H9 (cell line): ENCODE results near the gene LAMB4. TPM values are rescaled to one million over a fixed set of nuclear protein-coding genes. Genes with fewer than 3 reads are reported as not detected.

ENCODE experiments used
- DNase-seq: peaks from one replicate; pipeline ENCODE4 v3.0.0-alpha.2; 2017
- H2AFZ ChIP-seq: one replicate; pipeline ENCODE4 v1.6.1; 2013; ENCODE audit warnings: mild to moderate bottlenecking, low read length, control low read depth, moderate library complexity
- H2AK5ac ChIP-seq: 2 replicates; pipeline ENCODE4 v1.6.1; 2013; ENCODE audit warnings: low read length, control low read depth, mixed read lengths; ENCODE audit not compliant: insufficient read length
- H2BK120ac ChIP-seq: one replicate; pipeline ENCODE4 v1.6.1; 2013; ENCODE audit warnings: low read depth, mild to moderate bottlenecking, low read length, control low read depth, inconsistent platforms; ENCODE audit not compliant: poor library complexity, severe bottlenecking
- H2BK12ac ChIP-seq: 2 replicates; pipeline ENCODE4 v1.6.1; 2013; ENCODE audit warnings: low read length, control low read depth, mixed read lengths, low read depth; ENCODE audit not compliant: insufficient read length
- H2BK15ac ChIP-seq: 2 replicates; pipeline ENCODE4 v1.6.1; 2013; ENCODE audit warnings: low read depth, low read length, control low read depth
- H2BK20ac ChIP-seq: one replicate; pipeline ENCODE4 v1.6.1; 2013; ENCODE audit warnings: low read depth, mild to moderate bottlenecking, low read length, control low read depth, inconsistent platforms; ENCODE audit not compliant: poor library complexity, severe bottlenecking
- H2BK5ac ChIP-seq: 2 replicates; pipeline ENCODE4 v1.6.1; 2013; ENCODE audit warnings: low read length, control low read depth, mixed read lengths; ENCODE audit not compliant: insufficient read length
- H3K14ac ChIP-seq: 2 replicates; pipeline ENCODE4 v1.6.1; 2013; ENCODE audit warnings: low read length, control low read depth; ENCODE audit not compliant: insufficient read depth
- H3K18ac ChIP-seq: 2 replicates; pipeline ENCODE4 v1.6.1; 2013; ENCODE audit warnings: low read depth, mild to moderate bottlenecking, mixed read lengths, low read length, control low read depth; ENCODE audit not compliant: insufficient read length
- H3K23ac ChIP-seq: 2 replicates; pipeline ENCODE4 v1.6.1; 2013; ENCODE audit warnings: low read length, control low read depth, mixed read lengths, low read depth; ENCODE audit not compliant: insufficient read length
- H3K23me2 ChIP-seq: 2 replicates; pipeline ENCODE4 v1.6.1; 2013; ENCODE audit warnings: low read depth, mild to moderate bottlenecking, mixed read lengths, low read length, control low read depth; ENCODE audit not compliant: insufficient read length, poor library complexity, severe bottlenecking
- H3K27ac ChIP-seq: 2 replicates; pipeline ENCODE4 v1.5.1; 2013; ENCODE audit warnings: low read length, control low read depth, mixed read lengths, low read depth; ENCODE audit not compliant: insufficient read length
- H3K27me3 ChIP-seq: 2 replicates; pipeline ENCODE4 v1.6.1; 2013; ENCODE audit warnings: low read length, control low read depth, inconsistent platforms; ENCODE audit not compliant: insufficient read depth
- H3K4ac ChIP-seq: 2 replicates; pipeline ENCODE4 v1.6.1; 2013; ENCODE audit warnings: low read depth, mild to moderate bottlenecking, control low read depth, inconsistent platforms, low read length, moderate library complexity
- H3K4me1 ChIP-seq: 2 replicates; pipeline ENCODE4 v1.6.1; 2013; ENCODE audit warnings: low read length, control low read depth, inconsistent platforms; ENCODE audit not compliant: insufficient read depth
- H3K4me2 ChIP-seq: 2 replicates; pipeline ENCODE4 v1.6.1; 2013; ENCODE audit warnings: low read length, control low read depth, mixed read lengths; ENCODE audit not compliant: insufficient read length, insufficient read depth
- H3K56ac ChIP-seq: 2 replicates; pipeline ENCODE4 v1.6.1; 2013; ENCODE audit warnings: low read depth, mild to moderate bottlenecking, mixed read lengths, low read length, control low read depth; ENCODE audit not compliant: insufficient read length
- H3K79me1 ChIP-seq: 2 replicates; pipeline ENCODE4 v1.6.1; 2013; ENCODE audit warnings: low read depth, mild to moderate bottlenecking, moderate library complexity, low read length, control low read depth, inconsistent platforms; ENCODE audit not compliant: insufficient read depth, poor library complexity, severe bottlenecking
- H3K79me2 ChIP-seq: 2 replicates; pipeline ENCODE4 v1.6.1; 2013; ENCODE audit warnings: low read length, control low read depth, inconsistent platforms; ENCODE audit not compliant: insufficient read depth
- H3K9ac ChIP-seq: 2 replicates; pipeline ENCODE4 v1.6.1; 2013; ENCODE audit warnings: low read length, control low read depth, mixed read lengths; ENCODE audit not compliant: insufficient read length; ENCODE audit errors: extremely low read depth
- H3K9me3 ChIP-seq: one replicate; pipeline ENCODE4 v1.6.1; 2013; ENCODE audit warnings: low read depth, low read length, inconsistent platforms; ENCODE audit not compliant: control insufficient read depth
- H3T11ph ChIP-seq: one replicate; pipeline ENCODE4 v1.6.1; 2013; ENCODE audit warnings: mild to moderate bottlenecking, low read length, control low read depth, inconsistent platforms
- H4K20me1 ChIP-seq: one replicate; pipeline ENCODE4 v1.6.1; 2013; ENCODE audit not compliant: control insufficient read depth, insufficient read length, insufficient read depth
- H4K5ac ChIP-seq: 2 replicates; pipeline ENCODE4 v1.6.1; 2013; ENCODE audit warnings: low read depth, mild to moderate bottlenecking, mixed read lengths, low read length, control low read depth; ENCODE audit not compliant: insufficient read length
- H4K8ac ChIP-seq: replicated peaks from 2 replicates; pipeline ENCODE4 v1.6.1; 2013; ENCODE audit warnings: low read length, control low read depth, mixed read lengths, low read depth; ENCODE audit not compliant: insufficient read length
- H4K91ac ChIP-seq: 2 replicates; pipeline ENCODE4 v1.6.1; 2013; ENCODE audit warnings: low read depth, mild to moderate bottlenecking, moderate library complexity, mixed read lengths, low read length, control low read depth; ENCODE audit not compliant: insufficient read length
- H3K27ac Mint-ChIP-seq, 3 experiments: 2 replicates in 2 of 3; 3 replicates in 1 of 3; pipeline ENCODE4 v1.8.0; 2020 to 2021; ENCODE audit warnings: mixed read lengths in 3 of 3, mild to moderate bottlenecking in 1 of 3, moderate library complexity in 1 of 3
- H3K27me3 Mint-ChIP-seq: 2 replicates; pipeline ENCODE4 v1.8.0; 2021; ENCODE audit warnings: low read depth, mild to moderate bottlenecking, moderate library complexity, mixed read lengths
- H3K36me3 Mint-ChIP-seq, 3 experiments: 2 replicates in 2 of 3; 3 replicates in 1 of 3; pipeline ENCODE4 v1.8.0; 2020 to 2021; ENCODE audit warnings: low read depth in 3 of 3, mixed read lengths in 3 of 3; ENCODE audit not compliant: insufficient read depth in 1 of 3
- H3K4me1 Mint-ChIP-seq, 2 experiments: 2 replicates each; pipeline ENCODE4 v1.8.0; 2020; ENCODE audit warnings: mixed read lengths in 2 of 2
- H3K4me3 Mint-ChIP-seq, 2 experiments: 2 replicates in 1 of 2; 3 replicates in 1 of 2; pipeline ENCODE4 v1.8.0; 2020 to 2021; ENCODE audit warnings: mild to moderate bottlenecking in 2 of 2, mixed read lengths in 2 of 2, moderate library complexity in 1 of 2
- H3K9me3 Mint-ChIP-seq, 2 experiments: 2 replicates in 1 of 2; 3 replicates in 1 of 2; pipeline ENCODE4 v1.8.0; 2020; ENCODE audit warnings: mild to moderate bottlenecking in 2 of 2, mixed read lengths in 2 of 2, moderate library complexity in 1 of 2
- WGBS: extraction: QIAGEN DNeasy Blood & Tissue Kit; methylation state at CpG from one replicate; pipeline ENCODE4 v1.1.7; 2013; ENCODE audit warnings: missing lambda C conversion rate, low lambda C conversion rate, mixed read lengths; ENCODE audit not compliant: insufficient read length; ENCODE audit errors: extremely low coverage; 5-methylcytosine and 5-hydroxymethylcytosine counted together
- total RNA-seq: library from RNA; stranded (reverse); gene quantifications from 2 replicates; pipeline ENCODE4 v1.2.1, GENCODE V29; 2021
- TF ChIP-seq, protein P1 (sequence below): fragments of 200-600 bp; sonication (generic); conservative IDR thresholded peaks from 3 replicates; pipeline ENCODE4 v1.8.0; 2021; ENCODE audit warnings: antibody characterized with exemption, mild to moderate bottlenecking

Gene LAMB4
- total RNA-seq, 1 experiment from 2014 or later, result not detected

DNA sequence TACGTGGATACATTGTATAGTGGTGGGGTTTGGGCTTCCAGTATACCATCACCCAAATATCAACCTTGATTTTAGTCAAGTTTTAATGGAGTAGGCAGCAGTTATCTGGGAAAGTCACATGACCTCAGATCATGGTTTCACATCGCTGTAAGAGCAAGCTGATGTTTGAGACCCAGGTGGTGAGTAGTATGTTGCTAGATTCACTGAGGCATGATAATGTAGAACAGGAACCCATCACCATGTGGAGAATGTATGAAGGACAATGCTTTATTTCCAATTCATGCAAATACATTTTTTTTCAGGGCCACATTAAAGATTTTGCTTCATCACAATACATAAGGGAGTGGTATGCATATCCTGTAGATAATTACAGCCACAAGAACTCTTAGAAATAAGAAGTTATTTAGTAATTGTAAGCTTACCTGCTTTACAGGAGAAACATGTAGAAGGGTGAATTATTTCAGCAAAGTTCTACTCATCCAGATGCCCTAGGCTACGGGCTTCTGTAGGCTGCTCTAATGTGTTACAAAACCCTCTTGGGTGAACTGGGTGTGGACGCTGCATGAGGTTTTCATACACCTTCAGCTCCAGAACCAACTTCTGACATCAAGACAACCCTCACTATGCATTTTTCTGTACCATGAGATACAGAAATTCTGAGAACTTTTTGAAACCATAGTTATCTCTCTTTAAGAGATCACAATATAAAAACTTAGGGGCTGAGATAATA is 27.6 kb upstream of the LAMB4 start:
- Histone ChIP-seq H4K91ac (no peak overlapping the region), H3K23ac (no peak overlapping the region), H3K4me1 (0 out of 2 replicates have a peak, but pooled peaks cover 2% of the 10 kb centered on the region), H3K4me2 (no peak overlapping the region), H2BK15ac (no peak overlapping the region), H2BK20ac (no peak overlapping the region), H3K18ac (no peak overlapping the region), H3K27me3 (no peaks in the 10 kb centered on the region), H3K79me1 (no peaks in the 10 kb centered on the region), H3K14ac (no peak overlapping the region), H2BK120ac (no peak overlapping the region), H4K8ac (no peak overlapping the region), H3K9ac (no peak overlapping the region), H3K4ac (no peak overlapping the region), H3K27ac (no peak overlapping the region), H2AK5ac (no peak overlapping the region), H2BK5ac (no peak overlapping the region), H3T11ph (no peak overlapping the region), H2AFZ (no peak overlapping the region), H3K9me3 (no peaks in the 10 kb centered on the region), H2BK12ac (no peak overlapping the region), H4K5ac (no peak overlapping the region), H3K56ac (no peak overlapping the region), H3K79me2 (no peaks in the 10 kb centered on the region), H3K23me2 (no peaks in the 10 kb centered on the region), H4K20me1 (no peaks in the 10 kb centered on the region)
- no peaks in the 10 kb centered on the region; a peak in 1 of 4 replicates for H3K4me1 Mint-ChIP-seq
- no peak for DNase-seq
- TF ChIP-seq, protein P1, sequence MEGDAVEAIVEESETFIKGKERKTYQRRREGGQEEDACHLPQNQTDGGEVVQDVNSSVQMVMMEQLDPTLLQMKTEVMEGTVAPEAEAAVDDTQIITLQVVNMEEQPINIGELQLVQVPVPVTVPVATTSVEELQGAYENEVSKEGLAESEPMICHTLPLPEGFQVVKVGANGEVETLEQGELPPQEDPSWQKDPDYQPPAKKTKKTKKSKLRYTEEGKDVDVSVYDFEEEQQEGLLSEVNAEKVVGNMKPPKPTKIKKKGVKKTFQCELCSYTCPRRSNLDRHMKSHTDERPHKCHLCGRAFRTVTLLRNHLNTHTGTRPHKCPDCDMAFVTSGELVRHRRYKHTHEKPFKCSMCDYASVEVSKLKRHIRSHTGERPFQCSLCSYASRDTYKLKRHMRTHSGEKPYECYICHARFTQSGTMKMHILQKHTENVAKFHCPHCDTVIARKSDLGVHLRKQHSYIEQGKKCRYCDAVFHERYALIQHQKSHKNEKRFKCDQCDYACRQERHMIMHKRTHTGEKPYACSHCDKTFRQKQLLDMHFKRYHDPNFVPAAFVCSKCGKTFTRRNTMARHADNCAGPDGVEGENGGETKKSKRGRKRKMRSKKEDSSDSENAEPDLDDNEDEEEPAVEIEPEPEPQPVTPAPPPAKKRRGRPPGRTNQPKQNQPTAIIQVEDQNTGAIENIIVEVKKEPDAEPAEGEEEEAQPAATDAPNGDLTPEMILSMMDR, result no peak
- no peak overlapping the region for H3K27ac Mint-ChIP-seq
- H3K4me3 Mint-ChIP-seq, result no peak overlapping the region
- H3K9me3 Mint-ChIP-seq, result no peaks in the 10 kb centered on the region
- H3K36me3 Mint-ChIP-seq, result no peaks in the 10 kb centered on the region
- H3K27me3 Mint-ChIP-seq, result no peaks in the 10 kb centered on the region
- no CpG with 5 or more reads among the region's 4 CpGs for WGBS
